Transverse colon (tissue), 4 donors: Measurements from ENCODE around the gene CDH24. TPM values are rescaled to one million over a fixed set of nuclear protein-coding genes. Genes with fewer than 3 reads are reported as not detected.
"Not testable (repeated sequence)": the region's sequence is repeated elsewhere in the genome, so short reads cannot be mapped to it uniquely, and the experiment has no call there.

Experiments used
- DNase-seq: peaks from one replicate; pipeline ENCODE4 v3.0.0-alpha.2; 2019
- H3K27ac ChIP-seq, 4 donors: fragments of 200-600 bp; sonication (generic); 2 replicates each; pipeline ENCODE4 v1.5.1; 2016 to 2018; ENCODE audit warnings: inconsistent platforms in 4 of 4
- H3K27me3 ChIP-seq: fragments of 200-600 bp; sonication (generic); 2 replicates; pipeline ENCODE4 v1.5.1; 2017; ENCODE audit warnings: inconsistent platforms
- H3K36me3 ChIP-seq, 4 donors: fragments of 200-600 bp; sonication (generic); 2 replicates each; pipeline ENCODE4 v1.5.1; 2017 to 2019; ENCODE audit warnings: inconsistent platforms in 4 of 4
- H3K4me1 ChIP-seq, 4 donors: fragments of 200-600 bp; sonication (generic); 2 replicates each; pipeline ENCODE4 v1.5.1; 2017 to 2020; ENCODE audit warnings: inconsistent platforms in 4 of 4
- H3K4me3 ChIP-seq, 4 donors: fragments of 200-600 bp; sonication (generic); 1 replicate in 1 of 4; 2 replicates in 3 of 4; pipeline versions ENCODE4 v1.5.1 to v1.6.1; 2017 to 2019; ENCODE audit warnings: inconsistent platforms in 4 of 4
- H3K9me3 ChIP-seq, 2 donors: fragments of 200-600 bp; sonication (generic); 2 replicates each; pipeline ENCODE4 v1.5.1; 2017 to 2019; ENCODE audit warnings: inconsistent platforms in 2 of 2
- EP300 ChIP-seq: sonication (generic); formaldehyde crosslinking; IDR thresholded peaks from one replicate; pipeline ENCODE4 v1.6.1; 2017; ENCODE audit warnings: antibody characterized with exemption, low read depth
- POLR2A ChIP-seq: fragments of 450-650 bp; IDR thresholded peaks from one replicate; pipeline ENCODE4 v1.6.1; 2016; ENCODE audit warnings: antibody characterized with exemption, mild to moderate bottlenecking, moderate library complexity
- POLR2AphosphoS5 ChIP-seq, 3 donors: sonication (generic); formaldehyde crosslinking; IDR thresholded peaks; one replicate each; pipeline ENCODE4 v1.6.1; 2016; ENCODE audit warnings: antibody characterized with exemption in 3 of 3
- WGBS, 2 donors: methylation state at CpG; one replicate each; pipeline ENCODE4 v1.1.5; 2018; ENCODE audit warnings: low coverage in 1 of 2; 5-methylcytosine and 5-hydroxymethylcytosine counted together
- in situ Hi-C, 4 donors: fragments of 200-750 bp; cut with MboI; loops; one replicate each; pipeline versions ENCODE4 v1.15.0 to v1.15.1; 2017; ENCODE audit warnings: low sequenced_read_pairs in 3 of 4, low pct_ligation_motif_present in 1 of 4, low pct_unique_long_range_greater_than_20kb in 1 of 4
- intact Hi-C: fragments of 100-400 bp; cut with DNase I; formaldehyde crosslinking; loops from one replicate; pipeline ENCODE4 v1.15.1; 2023; ENCODE audit warnings: low total_unique reads
- total RNA-seq, 4 donors: library from RNA; depleted of rRNA; stranded (reverse); fragments of >200 nt; gene quantifications; one replicate each; pipeline ENCODE4 v1.1.0, GENCODE V29; 2016
- TF ChIP-seq, protein P1 (sequence below), 5 experiments: fragments of 200-600 bp in 3 of 5; fragments of 450-650 bp in 2 of 5; sonication (generic) in 3 of 5; IDR thresholded peaks; 1 replicate in 2 of 5; 2 replicates in 3 of 5; pipeline ENCODE4 v1.5.1; 2016 to 2017; ENCODE audit warnings: antibody characterized with exemption in 5 of 5, inconsistent platforms in 3 of 5, mild to moderate bottlenecking in 2 of 5, moderate library complexity in 1 of 5

The CDH24 gene
- total RNA-seq, 4 donors from 2014 or later = 1.2 to 6.0 (median 4.2) TPM

DNA sequence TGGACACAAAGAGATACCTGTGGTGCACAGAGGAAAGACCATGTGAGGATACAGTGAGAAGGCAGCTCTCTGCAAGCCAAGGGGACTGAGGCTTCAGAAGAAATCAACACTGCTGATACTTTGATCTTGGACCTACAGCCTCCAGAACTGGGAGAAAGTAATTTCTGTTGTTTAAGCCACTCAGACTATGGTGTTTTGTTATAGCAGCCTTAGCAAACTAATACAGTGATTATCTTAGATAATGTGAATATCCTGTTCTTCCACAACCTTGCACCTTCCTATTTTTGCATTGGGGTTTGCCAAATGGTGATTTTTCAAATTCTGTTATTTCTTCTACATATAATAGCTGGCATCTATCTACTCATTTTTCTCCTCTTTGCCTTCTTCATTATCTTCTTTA lies 39.2 kb downstream of the CDH24 start:
- TF ChIP-seq, protein P1, sequence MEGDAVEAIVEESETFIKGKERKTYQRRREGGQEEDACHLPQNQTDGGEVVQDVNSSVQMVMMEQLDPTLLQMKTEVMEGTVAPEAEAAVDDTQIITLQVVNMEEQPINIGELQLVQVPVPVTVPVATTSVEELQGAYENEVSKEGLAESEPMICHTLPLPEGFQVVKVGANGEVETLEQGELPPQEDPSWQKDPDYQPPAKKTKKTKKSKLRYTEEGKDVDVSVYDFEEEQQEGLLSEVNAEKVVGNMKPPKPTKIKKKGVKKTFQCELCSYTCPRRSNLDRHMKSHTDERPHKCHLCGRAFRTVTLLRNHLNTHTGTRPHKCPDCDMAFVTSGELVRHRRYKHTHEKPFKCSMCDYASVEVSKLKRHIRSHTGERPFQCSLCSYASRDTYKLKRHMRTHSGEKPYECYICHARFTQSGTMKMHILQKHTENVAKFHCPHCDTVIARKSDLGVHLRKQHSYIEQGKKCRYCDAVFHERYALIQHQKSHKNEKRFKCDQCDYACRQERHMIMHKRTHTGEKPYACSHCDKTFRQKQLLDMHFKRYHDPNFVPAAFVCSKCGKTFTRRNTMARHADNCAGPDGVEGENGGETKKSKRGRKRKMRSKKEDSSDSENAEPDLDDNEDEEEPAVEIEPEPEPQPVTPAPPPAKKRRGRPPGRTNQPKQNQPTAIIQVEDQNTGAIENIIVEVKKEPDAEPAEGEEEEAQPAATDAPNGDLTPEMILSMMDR (IDR thresholded peaks at IDR 0.05) = no peak
- TF ChIP-seq POLR2AphosphoS5 (IDR thresholded peaks at IDR 0.05) (no peak), POLR2A (no peak), EP300 (no peak)
- Histone ChIP-seq H3K27ac (no peak overlapping the region), H3K27me3 (no peaks in the 10 kb centered on the region), H3K4me1 (no peaks in the 10 kb centered on the region), H3K36me3 (no peaks in the 10 kb centered on the region), H3K4me3 (no peak overlapping the region), H3K9me3 (no peaks in the 10 kb centered on the region)
- no peak for DNase-seq
- in situ Hi-C loops = no loop called here
- intact Hi-C loops = no loop called here

DNA sequence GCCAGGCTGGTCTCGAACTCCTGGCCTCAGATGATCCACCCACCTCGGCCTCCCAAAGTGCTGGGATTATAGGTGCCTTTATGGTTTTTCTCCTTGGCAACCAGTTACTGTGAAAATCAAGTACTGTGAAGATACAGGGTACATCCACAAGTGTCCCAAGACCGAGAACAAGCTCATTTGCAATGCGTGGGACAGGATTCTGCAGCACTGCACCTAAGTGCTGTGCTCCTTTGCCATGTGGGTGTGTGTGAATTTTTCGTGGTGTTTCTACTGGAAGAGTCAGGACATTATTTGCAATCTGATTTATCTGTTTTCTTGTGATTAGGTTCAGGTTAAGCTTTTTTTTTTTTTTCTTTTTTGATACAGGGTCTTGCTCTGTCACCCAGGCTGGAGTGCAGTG lies 40.2 kb downstream of the CDH24 start:
- Histone ChIP-seq H3K27me3 (no peaks in the 10 kb centered on the region), H3K9me3 (no peaks in the 10 kb centered on the region), H3K27ac (no peak overlapping the region), H3K4me1 (no peaks in the 10 kb centered on the region), H3K4me3 (no peak overlapping the region), H3K36me3 (no peaks in the 10 kb centered on the region)
- TF ChIP-seq POLR2AphosphoS5 (IDR thresholded peaks at IDR 0.05) (no peak), EP300 (no peak), POLR2A (no peak)
- TF ChIP-seq, protein P1 (IDR thresholded peaks at IDR 0.05) = no peak
- no peak for DNase-seq
- WGBS, 2 donors = 67 to 87% methylated on average over 2 to 5 of the region's 5 CpGs
- in situ Hi-C loops = no loop called here
- intact Hi-C loops = no loop called here

DNA sequence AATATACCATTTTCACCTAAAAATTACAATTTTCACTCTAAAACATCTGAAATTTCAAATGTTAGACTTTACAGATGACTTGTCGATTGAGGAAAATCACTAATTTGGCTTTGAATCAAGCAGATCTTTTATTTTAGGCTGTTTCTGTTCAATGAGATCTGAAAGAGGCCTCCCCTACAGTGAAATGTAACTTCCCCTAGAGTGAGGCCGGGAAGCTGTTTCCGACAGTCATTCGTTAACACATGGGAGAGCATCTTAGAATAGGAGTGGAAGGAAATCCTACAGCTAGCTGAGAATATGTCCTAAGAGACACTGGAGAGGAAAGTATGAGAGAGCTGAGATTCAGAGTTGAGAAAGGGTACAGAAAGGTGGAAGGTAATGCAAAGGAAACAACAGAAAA lies 41.7 kb downstream of the CDH24 start:
- TF ChIP-seq POLR2A (no peak), POLR2AphosphoS5 (IDR thresholded peaks at IDR 0.05) (no peak), EP300 (no peak)
- TF ChIP-seq, protein P1 (IDR thresholded peaks at IDR 0.05) = no peak
- in situ Hi-C loops = no loop called here
- Histone ChIP-seq H3K4me1 (no peaks in the 10 kb centered on the region), H3K27ac (no peak overlapping the region), H3K4me3 (no peak overlapping the region), H3K9me3 (no peaks in the 10 kb centered on the region), H3K27me3 (no peaks in the 10 kb centered on the region), H3K36me3 (no peaks in the 10 kb centered on the region)
- no peak for DNase-seq
- 70 to 92% methylated on average over 3 to 4 of the region's 4 CpGs for WGBS, 2 donors
- intact Hi-C loops = no loop called here

DNA sequence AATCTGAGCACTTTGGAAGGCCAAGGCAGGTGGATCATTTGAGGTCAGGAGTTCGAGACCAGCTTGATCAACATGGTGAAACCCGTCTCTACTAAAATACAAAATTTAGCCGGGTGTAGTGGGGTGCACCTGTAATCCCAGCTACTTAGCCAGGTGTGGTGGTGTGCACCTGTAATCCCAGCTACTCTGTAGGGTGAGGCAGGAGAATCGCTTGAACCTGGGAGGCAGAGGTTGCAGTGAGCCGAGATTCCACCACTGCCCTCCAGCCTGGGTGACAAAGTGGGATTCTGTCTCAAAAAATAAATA lies 43.6 kb downstream of the CDH24 start:
- in situ Hi-C loops, H3K36me3 ChIP-seq, intact Hi-C loops, H3K27ac ChIP-seq, H3K9me3 ChIP-seq, H3K27me3 ChIP-seq, H3K4me3 ChIP-seq, DNase-seq: not testable (repeated sequence)
- WGBS, 2 donors = 93% methylated on average over 5 of the region's 5 CpGs
- H3K4me1 ChIP-seq = peaks cover 0 to 11% (median 4%) of the 10 kb centered on the region in 4 donors

DNA sequence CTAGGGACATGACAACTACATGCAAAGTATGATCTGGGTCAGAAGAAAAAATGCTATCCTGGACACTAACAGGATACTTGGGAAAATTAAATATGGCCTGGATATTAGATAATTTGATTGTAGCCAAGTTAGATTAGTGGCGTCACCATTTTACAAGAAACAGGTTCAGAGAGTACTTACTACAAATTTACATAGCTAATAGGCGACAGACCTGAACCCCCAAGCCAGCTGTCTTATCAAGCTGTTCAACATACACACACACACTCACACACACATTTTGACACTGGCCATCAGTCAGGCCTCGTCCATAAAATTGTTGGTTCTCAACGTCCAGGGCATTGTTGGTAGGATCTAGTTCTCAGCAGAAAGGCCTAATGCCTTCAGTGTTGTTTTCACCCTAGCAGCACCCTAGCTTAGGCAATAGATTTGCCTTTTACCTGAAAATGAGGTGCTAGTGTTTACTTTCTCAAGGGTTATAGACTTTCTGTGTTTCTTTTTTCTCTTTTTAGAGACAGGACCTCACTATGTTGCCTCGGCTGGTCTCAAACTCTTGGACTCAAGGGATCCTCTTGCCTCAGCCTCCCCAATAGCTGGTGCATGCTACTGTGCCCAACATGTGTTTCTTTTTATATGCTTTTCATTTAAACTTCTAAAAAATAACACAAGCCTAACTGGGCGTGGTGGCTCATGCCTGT lies 44.1 kb downstream of the CDH24 start:
- Histone ChIP-seq H3K27me3 (no peaks in the 10 kb centered on the region), H3K4me3 (no peak overlapping the region), H3K9me3 (no peaks in the 10 kb centered on the region), H3K27ac (no peak overlapping the region), H3K4me1 (peaks cover 0 to 15% (median 4%) of the 10 kb centered on the region in 4 donors), H3K36me3 (no peaks in the 10 kb centered on the region)
- DNase-seq = no peak
- TF ChIP-seq, protein P1 (IDR thresholded peaks at IDR 0.05) = no peak
- TF ChIP-seq POLR2AphosphoS5 (IDR thresholded peaks at IDR 0.05) (no peak), POLR2A (no peak), EP300 (no peak)
- 81 to 94% methylated on average over 3 to 6 of the region's 6 CpGs for WGBS, 2 donors
- intact Hi-C loops (no loop called here), in situ Hi-C loops (no loop called here)
